ENCODE results near the gene BCL7B. TPM values are rescaled to one million over a fixed set of nuclear protein-coding genes. Genes with fewer than 3 reads are reported as not detected.

Gene BCL7B
- total and polyA plus RNA-seq, 2 of the 13 experiments (the other 11 are each of a cell fraction or from before 2014, with no cell fraction given): 24.3 to 38.2 TPM

- TF ChIP-seq, protein P1, sequence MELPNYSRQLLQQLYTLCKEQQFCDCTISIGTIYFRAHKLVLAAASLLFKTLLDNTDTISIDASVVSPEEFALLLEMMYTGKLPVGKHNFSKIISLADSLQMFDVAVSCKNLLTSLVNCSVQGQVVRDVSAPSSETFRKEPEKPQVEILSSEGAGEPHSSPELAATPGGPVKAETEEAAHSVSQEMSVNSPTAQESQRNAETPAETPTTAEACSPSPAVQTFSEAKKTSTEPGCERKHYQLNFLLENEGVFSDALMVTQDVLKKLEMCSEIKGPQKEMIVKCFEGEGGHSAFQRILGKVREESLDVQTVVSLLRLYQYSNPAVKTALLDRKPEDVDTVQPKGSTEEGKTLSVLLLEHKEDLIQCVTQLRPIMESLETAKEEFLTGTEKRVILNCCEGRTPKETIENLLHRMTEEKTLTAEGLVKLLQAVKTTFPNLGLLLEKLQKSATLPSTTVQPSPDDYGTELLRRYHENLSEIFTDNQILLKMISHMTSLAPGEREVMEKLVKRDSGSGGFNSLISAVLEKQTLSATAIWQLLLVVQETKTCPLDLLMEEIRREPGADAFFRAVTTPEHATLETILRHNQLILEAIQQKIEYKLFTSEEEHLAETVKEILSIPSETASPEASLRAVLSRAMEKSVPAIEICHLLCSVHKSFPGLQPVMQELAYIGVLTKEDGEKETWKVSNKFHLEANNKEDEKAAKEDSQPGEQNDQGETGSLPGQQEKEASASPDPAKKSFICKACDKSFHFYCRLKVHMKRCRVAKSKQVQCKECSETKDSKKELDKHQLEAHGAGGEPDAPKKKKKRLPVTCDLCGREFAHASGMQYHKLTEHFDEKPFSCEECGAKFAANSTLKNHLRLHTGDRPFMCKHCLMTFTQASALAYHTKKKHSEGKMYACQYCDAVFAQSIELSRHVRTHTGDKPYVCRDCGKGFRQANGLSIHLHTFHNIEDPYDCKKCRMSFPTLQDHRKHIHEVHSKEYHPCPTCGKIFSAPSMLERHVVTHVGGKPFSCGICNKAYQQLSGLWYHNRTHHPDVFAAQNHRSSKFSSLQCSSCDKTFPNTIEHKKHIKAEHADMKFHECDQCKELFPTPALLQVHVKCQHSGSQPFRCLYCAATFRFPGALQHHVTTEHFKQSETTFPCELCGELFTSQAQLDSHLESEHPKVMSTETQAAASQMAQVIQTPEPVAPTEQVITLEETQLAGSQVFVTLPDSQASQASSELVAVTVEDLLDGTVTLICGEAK (IDR thresholded peaks at IDR 0.05): no peak
- TF ChIP-seq, protein P1 (CRISPR knock-in tag; IDR thresholded peaks at IDR 0.05): peak; percentile 8; the same call in 1 of the 2 replicates
- no peak for TF ChIP-seq MIER3 (CRISPR knock-in tag; IDR thresholded peaks at IDR 0.05; ENCODE audit: borderline replicate concordance)
- no peak for TF ChIP-seq MAFF (IDR thresholded peaks at IDR 0.05; ENCODE audit: low read depth, low read length)
- no peak for TF ChIP-seq ZFY (CRISPR knock-in tag; IDR thresholded peaks at IDR 0.05)
- TF ChIP-seq, protein P2, sequence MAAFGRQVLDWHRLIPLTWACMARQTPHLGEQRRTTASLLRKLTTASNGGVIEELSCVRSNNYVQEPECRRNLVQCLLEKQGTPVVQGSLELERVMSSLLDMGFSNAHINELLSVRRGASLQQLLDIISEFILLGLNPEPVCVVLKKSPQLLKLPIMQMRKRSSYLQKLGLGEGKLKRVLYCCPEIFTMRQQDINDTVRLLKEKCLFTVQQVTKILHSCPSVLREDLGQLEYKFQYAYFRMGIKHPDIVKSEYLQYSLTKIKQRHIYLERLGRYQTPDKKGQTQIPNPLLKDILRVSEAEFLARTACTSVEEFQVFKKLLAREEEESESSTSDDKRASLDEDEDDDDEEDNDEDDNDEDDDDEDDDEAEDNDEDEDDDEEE (CRISPR knock-in tag; IDR thresholded peaks at IDR 0.05): no peak; the same call in 1 of the 2 replicates
- TF ChIP-seq ZBTB8A (CRISPR knock-in tag; IDR thresholded peaks at IDR 0.05; ENCODE audit: borderline replicate concordance, low read depth): no peak
- TF ChIP-seq, protein P3, sequence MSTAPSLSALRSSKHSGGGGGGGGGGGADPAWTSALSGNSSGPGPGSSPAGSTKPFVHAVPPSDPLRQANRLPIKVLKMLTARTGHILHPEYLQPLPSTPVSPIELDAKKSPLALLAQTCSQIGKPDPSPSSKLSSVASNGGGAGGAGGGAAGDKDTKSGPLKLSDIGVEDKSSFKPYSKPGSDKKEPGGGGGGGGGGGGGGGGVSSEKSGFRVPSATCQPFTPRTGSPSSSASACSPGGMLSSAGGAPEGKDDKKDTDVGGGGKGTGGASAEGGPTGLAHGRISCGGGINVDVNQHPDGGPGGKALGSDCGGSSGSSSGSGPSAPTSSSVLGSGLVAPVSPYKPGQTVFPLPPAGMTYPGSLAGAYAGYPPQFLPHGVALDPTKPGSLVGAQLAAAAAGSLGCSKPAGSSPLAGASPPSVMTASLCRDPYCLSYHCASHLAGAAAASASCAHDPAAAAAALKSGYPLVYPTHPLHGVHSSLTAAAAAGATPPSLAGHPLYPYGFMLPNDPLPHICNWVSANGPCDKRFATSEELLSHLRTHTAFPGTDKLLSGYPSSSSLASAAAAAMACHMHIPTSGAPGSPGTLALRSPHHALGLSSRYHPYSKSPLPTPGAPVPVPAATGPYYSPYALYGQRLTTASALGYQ (CRISPR knock-in tag; IDR thresholded peaks at IDR 0.05): no peak
- TF ChIP-seq RFX5 (IDR thresholded peaks at IDR 0.05; ENCODE audit: low read depth, low read length): no peak
- TF ChIP-seq NRL (CRISPR knock-in tag; IDR thresholded peaks at IDR 0.05; ENCODE audit: borderline replicate concordance): 0 out of 2 replicates have a peak, but pooled peaks have one; percentile 14
- no peak for TF ChIP-seq MBNL3 (CRISPR knock-in tag; conservative IDR thresholded peaks at IDR 0.05)
- TF ChIP-seq SAP130 (CRISPR knock-in tag; IDR thresholded peaks at IDR 0.05; ENCODE audit: low read depth): no peak
- no peak for TF ChIP-seq ZNF468 (CRISPR knock-in tag; IDR thresholded peaks at IDR 0.05)
- TF ChIP-seq NFIB (CRISPR knock-in tag; IDR thresholded peaks at IDR 0.05; ENCODE audit: borderline replicate concordance): no peak
- no peak for TF ChIP-seq ZFP36L2 (CRISPR knock-in tag; IDR thresholded peaks at IDR 0.05)
- no peak for TF ChIP-seq ATM (IDR thresholded peaks at IDR 0.05; ENCODE audit: borderline replicate concordance)
- no peak for TF ChIP-seq ZNF83 (CRISPR knock-in tag; IDR thresholded peaks at IDR 0.05; ENCODE audit: borderline replicate concordance)
- TF ChIP-seq ZNF546 (CRISPR knock-in tag; conservative IDR thresholded peaks at IDR 0.05): no peak
These were observed 20.3 kb upstream of the BCL7B start (continued) for GRCh38 chr7:73577627-73578341.
